HCT116 (cell line): ENCODE measurements around the gene FGFR1OP2. TPM values are rescaled to one million over a fixed set of nuclear protein-coding genes. Genes with fewer than 3 reads are reported as not detected.

Experiments used
- ATAC-seq: fragments of 200-7000 bp; cut with Tn5 transposase; 2 replicates; pipeline ENCODE4 v1.9.1; 2020; ENCODE audit warnings: mild to moderate bottlenecking, moderate library complexity
- BruUV-seq: library from RNA; stranded (reverse); fragments of 400-500 nt; replicated peaks from 2 replicates; lab custom pipeline; 2021; lab: Mats Ljungman, UMichigan
- CTCF ChIA-PET: fragments of 300-600 bp; sonication (Branson Sonifier 250); formaldehyde crosslinking; loops from one replicate; lab custom pipeline; 2021; ENCODE audit warnings: antibody characterized with exemption; lab: Charles Lee
- POLR2A ChIA-PET: fragments of 300-600, 350-600 bp; sonication (Branson Sonifier 250); formaldehyde crosslinking; loops from one replicate; lab custom pipeline; 2021; ENCODE audit warnings: antibody characterized with exemption; lab: Charles Lee
- RAD21 ChIA-PET, 2 experiments: fragments of 300-600 bp; sonication (Branson Sonifier 250); formaldehyde crosslinking; loops; one replicate each; lab custom pipeline; 2023; ENCODE audit warnings: low total read pairs in 2 of 2; ENCODE audit not compliant: uncharacterized antibody in 2 of 2, unreplicated experiment in 2 of 2, low non-redundant PET in 1 of 2; lab: Charles Lee
- DNase-seq: peaks from one replicate; pipeline ENCODE4 v3.0.0-alpha.2; 2010; ENCODE audit warnings: low read depth, low spot score
- H2AFZ ChIP-seq: fragments of 200-600 bp; shearing (Covaris generic), sonication (generic); 2 replicates; pipeline ENCODE4 v1.6.1; 2017; ENCODE audit warnings: low read depth, mixed run types, mixed read lengths, antibody characterized with exemption, low read length; ENCODE audit not compliant: poor library complexity, severe bottlenecking
- H3K27ac ChIP-seq: 2 replicates; pipeline ENCODE4 v1.5.1; 2012; ENCODE audit warnings: low read depth, low read length
- H3K27me3 ChIP-seq: fragments of 200-600 bp; sonication (generic); 2 replicates; pipeline ENCODE4 v1.6.1; 2016; ENCODE audit warnings: mixed run types, low read length, mixed read lengths; ENCODE audit not compliant: insufficient read depth
- H3K36me3 ChIP-seq, 2 experiments: fragments of 200-500 bp in 1 of 2; fragments of 200-600 bp in 1 of 2; sonication (Bioruptor generic) in 1 of 2; sonication (generic) in 1 of 2; 2 replicates each; pipeline versions ENCODE4 v1.5.1 to v1.6.1; 2014 to 2016; ENCODE audit warnings: low read length in 2 of 2, inconsistent platforms in 1 of 2, mixed read lengths in 1 of 2, mixed run types in 1 of 2; ENCODE audit not compliant: insufficient read depth in 2 of 2, control insufficient read depth in 1 of 2
- H3K4me1 ChIP-seq, 2 experiments: fragments of 200-600 bp in 1 of 2; sonication (generic) in 1 of 2; 2 replicates each; pipeline versions ENCODE4 v1.5.1 to v1.6.1; 2012 to 2017; ENCODE audit warnings: low read length in 2 of 2, inconsistent platforms in 1 of 2, mild to moderate bottlenecking in 1 of 2, mixed read lengths in 1 of 2, mixed run types in 1 of 2, moderate library complexity in 1 of 2; ENCODE audit not compliant: insufficient read depth in 2 of 2, control insufficient read depth in 1 of 2
- H3K4me2 ChIP-seq: fragments of 200-600 bp; sonication (generic); 2 replicates; pipeline ENCODE4 v1.6.1; 2017; ENCODE audit warnings: mixed run types, low read length, mixed read lengths
- H3K4me3 ChIP-seq, 2 experiments: fragments of 200-600 bp in 1 of 2; sonication (generic) in 1 of 2; replicated peaks in 1 of 2; 2 replicates each; pipeline ENCODE4 v1.5.1; 2011 to 2016; ENCODE audit warnings: low read length in 2 of 2, control low read depth in 1 of 2, low read depth in 1 of 2, mild to moderate bottlenecking in 1 of 2, mixed read lengths in 1 of 2, mixed run types in 1 of 2
- H3K79me2 ChIP-seq: fragments of 200-600 bp; sonication (generic); 2 replicates; pipeline ENCODE4 v1.6.1; 2017; ENCODE audit warnings: mild to moderate bottlenecking, mixed run types, low read length, moderate library complexity, mixed read lengths; ENCODE audit not compliant: insufficient read depth
- H3K9ac ChIP-seq: fragments of 200-600 bp; sonication (generic); 2 replicates; pipeline ENCODE4 v1.6.1; 2016; ENCODE audit warnings: low read length, mixed read lengths
- H3K9me2 ChIP-seq: fragments of 200-600 bp; sonication (generic), shearing (Covaris generic); 2 replicates; pipeline ENCODE4 v1.6.1; 2017; ENCODE audit warnings: mixed run types, mild to moderate bottlenecking, moderate library complexity; ENCODE audit not compliant: insufficient read depth
- H3K9me3 ChIP-seq, 2 experiments: fragments of 200-500 bp in 1 of 2; fragments of 200-600 bp in 1 of 2; sonication (Bioruptor generic) in 1 of 2; sonication (generic) in 1 of 2; 2 replicates each; pipeline ENCODE4 v1.6.1; 2014 to 2017; ENCODE audit warnings: low read length in 2 of 2, mixed read lengths in 2 of 2, inconsistent platforms in 1 of 2, low read depth in 1 of 2, mild to moderate bottlenecking in 1 of 2, mixed run types in 1 of 2, moderate library complexity in 1 of 2; ENCODE audit not compliant: control insufficient read depth in 1 of 2, insufficient read depth in 1 of 2
- H4K20me1 ChIP-seq: fragments of 200-600 bp; sonication (generic), shearing (Covaris generic); 2 replicates; pipeline ENCODE4 v1.6.1; 2017; ENCODE audit warnings: mixed run types, mild to moderate bottlenecking, moderate library complexity; ENCODE audit not compliant: insufficient read depth
- CBX3 ChIP-seq: IDR thresholded peaks from 2 replicates; pipeline ENCODE4 v1.6.1; 2012; ENCODE audit warnings: low read depth
- EGR1 ChIP-seq: IDR thresholded peaks from 2 replicates; pipeline ENCODE4 v1.6.1; 2012; ENCODE audit warnings: low read depth
- ELF1 ChIP-seq: IDR thresholded peaks from 2 replicates; pipeline ENCODE4 v1.6.1; 2012; ENCODE audit warnings: low read depth, borderline replicate concordance
- EZH2 ChIP-seq: fragments of 200-600 bp; sonication (generic); IDR thresholded peaks from 2 replicates; pipeline ENCODE4 v1.6.1; 2017; ENCODE audit warnings: antibody characterized with exemption, mixed run types
- EZH2phosphoT487 ChIP-seq: fragments of 200-600 bp; IDR thresholded peaks from 2 replicates; pipeline ENCODE4 v1.6.1; 2018; ENCODE audit warnings: antibody characterized with exemption, borderline replicate concordance
- FOSL1 ChIP-seq: IDR thresholded peaks from 2 replicates; pipeline ENCODE4 v1.6.1; 2012; ENCODE audit warnings: low read depth
- POLR2A ChIP-seq: IDR thresholded peaks from 2 replicates; pipeline ENCODE4 v1.7.0; 2011; ENCODE audit warnings: borderline replicate concordance; ENCODE audit not compliant: insufficient read depth, insufficient read length; ENCODE audit errors: extremely low read depth
- RAD21 ChIP-seq: IDR thresholded peaks from 2 replicates; pipeline ENCODE4 v1.6.1; 2012; ENCODE audit warnings: low read depth, mild to moderate bottlenecking
- SIN3A ChIP-seq: IDR thresholded peaks from 2 replicates; pipeline ENCODE4 v1.6.1; 2012; ENCODE audit warnings: low read depth
- SRF ChIP-seq: IDR thresholded peaks from 2 replicates; pipeline ENCODE4 v1.6.1; 2012; ENCODE audit warnings: low read depth
- YY1 ChIP-seq: IDR thresholded peaks from 2 replicates; pipeline ENCODE4 v1.6.1; 2011; ENCODE audit warnings: low read length, low read depth, moderate library complexity, mild to moderate bottlenecking; ENCODE audit not compliant: insufficient replicate concordance; ENCODE audit errors: extremely low read depth
- ZNF274 ChIP-seq: fragments of 200-500 bp; sonication (Bioruptor generic); IDR thresholded peaks from 2 replicates; pipeline ENCODE4 v1.6.1; 2014; ENCODE audit warnings: mild to moderate bottlenecking, low read depth, low read length, inconsistent platforms
- intact Hi-C: fragments of 100-400 bp; cut with micrococcal nuclease; formaldehyde crosslinking; loops from 2 replicates; pipeline ENCODE4 v1.10.0; 2022
- total RNA-seq: library from RNA; stranded (reverse); gene quantifications from one replicate; pipeline ENCODE4 v1.2.1, GENCODE V29; 2021; ENCODE audit not compliant: unreplicated experiment
- TF ChIP-seq, protein P1 (sequence below): IDR thresholded peaks from 2 replicates; pipeline ENCODE4 v1.6.1; 2012; ENCODE audit warnings: low read depth
- TF ChIP-seq, protein P2 (sequence below): IDR thresholded peaks from 2 replicates; pipeline ENCODE4 v1.6.1; 2011; ENCODE audit warnings: mild to moderate bottlenecking, low read length, moderate library complexity; ENCODE audit not compliant: insufficient replicate concordance; ENCODE audit errors: extremely low read depth
- TF ChIP-seq, protein P3 (sequence below): IDR thresholded peaks from 2 replicates; pipeline ENCODE4 v1.6.1; 2012

Gene FGFR1OP2
- total RNA-seq, 1 experiment from 2014 or later, result 29.6 TPM

DNA sequence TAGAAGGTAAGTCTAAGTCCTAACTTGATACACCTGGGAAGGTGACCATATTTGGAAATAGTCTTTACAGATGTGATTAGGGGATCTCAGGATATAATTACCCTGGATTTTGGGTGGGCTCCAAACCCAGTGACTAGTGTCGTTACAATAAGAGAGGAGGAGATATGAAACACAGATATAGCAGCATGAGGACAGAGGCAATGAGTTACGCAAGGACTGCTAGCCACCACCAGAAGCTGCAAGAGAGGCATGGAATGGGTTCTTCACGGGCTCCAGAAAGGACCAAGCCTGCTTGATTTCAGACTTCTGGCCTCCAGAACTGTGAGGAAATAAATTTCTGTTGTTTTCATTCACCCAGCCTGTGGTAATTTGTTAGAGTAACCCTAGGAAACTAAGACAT, 28.6 kb downstream of the FGFR1OP2 start:
- RAD21 ChIA-PET, result no interaction called here
- Histone ChIP-seq H4K20me1 (no peaks in the 10 kb centered on the region; the same call in 1 of the 2 replicates), H3K79me2 (no peaks in the 10 kb centered on the region), H3K4me3 (no peak overlapping the region), H3K36me3 (peaks cover 6 to 10% of the 10 kb centered on the region in 2 experiments; a peak in 2 of 4 replicates), H3K27ac (no peak overlapping the region), H3K4me1 (no peaks in the 10 kb centered on the region), H3K9me2 (no peaks in the 10 kb centered on the region), H3K9me3 (no peaks in the 10 kb centered on the region), H3K4me2 (no peak overlapping the region), H3K27me3 (no peaks in the 10 kb centered on the region), H2AFZ (no peak overlapping the region), H3K9ac (no peak overlapping the region)
- no TSS peak for BruUV-seq
- POLR2A ChIA-PET, result no interaction called here
- intact Hi-C loops, result loop anchor here (5.0 kb wide), 1 partner anchor 60 kb away; no protein-coding TSS in a partner anchor
- no peak for DNase-seq
- CTCF ChIA-PET, result no interaction called here
- ATAC-seq, result no peak
- TF ChIP-seq EGR1 (no peak), EZH2phosphoT487 (no peak)
- TF ChIP-seq, all 23 proteins: peak for 0

DNA sequence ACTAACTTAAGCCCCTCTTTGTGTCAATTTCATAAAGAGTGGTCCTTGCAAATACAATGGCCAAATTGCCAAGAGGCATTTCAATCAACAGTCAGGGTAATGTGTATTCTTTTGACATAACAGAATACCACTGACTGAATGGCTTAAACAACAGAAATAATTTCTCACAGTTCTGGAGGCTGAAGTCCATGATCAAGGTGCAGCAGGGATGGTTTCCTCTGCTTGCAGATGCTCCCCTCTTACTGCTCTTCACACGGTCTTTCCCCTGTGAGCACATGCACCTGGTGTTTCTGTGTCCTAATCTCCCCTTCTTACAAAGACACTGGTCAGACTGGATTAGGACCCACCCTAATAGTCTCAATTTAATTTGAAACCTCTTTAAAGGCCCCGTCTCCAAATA, 31.9 kb downstream of the FGFR1OP2 start:
- Histone ChIP-seq H3K4me2 (no peak overlapping the region), H3K9me3 (no peaks in the 10 kb centered on the region), H3K9me2 (no peaks in the 10 kb centered on the region), H3K4me1 (no peaks in the 10 kb centered on the region)
- DNase-seq (no peak), ATAC-seq (no peak)
- POLR2A ChIA-PET, result no interaction called here
- no peak for TF ChIP-seq SRF
- TF ChIP-seq CBX3, result no peak
- no peak for TF ChIP-seq POLR2A
- TF ChIP-seq, protein P1, sequence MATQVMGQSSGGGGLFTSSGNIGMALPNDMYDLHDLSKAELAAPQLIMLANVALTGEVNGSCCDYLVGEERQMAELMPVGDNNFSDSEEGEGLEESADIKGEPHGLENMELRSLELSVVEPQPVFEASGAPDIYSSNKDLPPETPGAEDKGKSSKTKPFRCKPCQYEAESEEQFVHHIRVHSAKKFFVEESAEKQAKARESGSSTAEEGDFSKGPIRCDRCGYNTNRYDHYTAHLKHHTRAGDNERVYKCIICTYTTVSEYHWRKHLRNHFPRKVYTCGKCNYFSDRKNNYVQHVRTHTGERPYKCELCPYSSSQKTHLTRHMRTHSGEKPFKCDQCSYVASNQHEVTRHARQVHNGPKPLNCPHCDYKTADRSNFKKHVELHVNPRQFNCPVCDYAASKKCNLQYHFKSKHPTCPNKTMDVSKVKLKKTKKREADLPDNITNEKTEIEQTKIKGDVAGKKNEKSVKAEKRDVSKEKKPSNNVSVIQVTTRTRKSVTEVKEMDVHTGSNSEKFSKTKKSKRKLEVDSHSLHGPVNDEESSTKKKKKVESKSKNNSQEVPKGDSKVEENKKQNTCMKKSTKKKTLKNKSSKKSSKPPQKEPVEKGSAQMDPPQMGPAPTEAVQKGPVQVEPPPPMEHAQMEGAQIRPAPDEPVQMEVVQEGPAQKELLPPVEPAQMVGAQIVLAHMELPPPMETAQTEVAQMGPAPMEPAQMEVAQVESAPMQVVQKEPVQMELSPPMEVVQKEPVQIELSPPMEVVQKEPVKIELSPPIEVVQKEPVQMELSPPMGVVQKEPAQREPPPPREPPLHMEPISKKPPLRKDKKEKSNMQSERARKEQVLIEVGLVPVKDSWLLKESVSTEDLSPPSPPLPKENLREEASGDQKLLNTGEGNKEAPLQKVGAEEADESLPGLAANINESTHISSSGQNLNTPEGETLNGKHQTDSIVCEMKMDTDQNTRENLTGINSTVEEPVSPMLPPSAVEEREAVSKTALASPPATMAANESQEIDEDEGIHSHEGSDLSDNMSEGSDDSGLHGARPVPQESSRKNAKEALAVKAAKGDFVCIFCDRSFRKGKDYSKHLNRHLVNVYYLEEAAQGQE, result no peak
- no peak for TF ChIP-seq EZH2phosphoT487
- TF ChIP-seq YY1, result no peak
- no peak for TF ChIP-seq ZNF274
- no peak for TF ChIP-seq SIN3A
- TF ChIP-seq FOSL1, result no peak
- TF ChIP-seq, protein P2, sequence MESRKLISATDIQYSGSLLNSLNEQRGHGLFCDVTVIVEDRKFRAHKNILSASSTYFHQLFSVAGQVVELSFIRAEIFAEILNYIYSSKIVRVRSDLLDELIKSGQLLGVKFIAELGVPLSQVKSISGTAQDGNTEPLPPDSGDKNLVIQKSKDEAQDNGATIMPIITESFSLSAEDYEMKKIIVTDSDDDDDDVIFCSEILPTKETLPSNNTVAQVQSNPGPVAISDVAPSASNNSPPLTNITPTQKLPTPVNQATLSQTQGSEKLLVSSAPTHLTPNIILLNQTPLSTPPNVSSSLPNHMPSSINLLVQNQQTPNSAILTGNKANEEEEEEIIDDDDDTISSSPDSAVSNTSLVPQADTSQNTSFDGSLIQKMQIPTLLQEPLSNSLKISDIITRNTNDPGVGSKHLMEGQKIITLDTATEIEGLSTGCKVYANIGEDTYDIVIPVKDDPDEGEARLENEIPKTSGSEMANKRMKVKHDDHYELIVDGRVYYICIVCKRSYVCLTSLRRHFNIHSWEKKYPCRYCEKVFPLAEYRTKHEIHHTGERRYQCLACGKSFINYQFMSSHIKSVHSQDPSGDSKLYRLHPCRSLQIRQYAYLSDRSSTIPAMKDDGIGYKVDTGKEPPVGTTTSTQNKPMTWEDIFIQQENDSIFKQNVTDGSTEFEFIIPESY, result no peak
- TF ChIP-seq ELF1, result no peak
- TF ChIP-seq, protein P3, sequence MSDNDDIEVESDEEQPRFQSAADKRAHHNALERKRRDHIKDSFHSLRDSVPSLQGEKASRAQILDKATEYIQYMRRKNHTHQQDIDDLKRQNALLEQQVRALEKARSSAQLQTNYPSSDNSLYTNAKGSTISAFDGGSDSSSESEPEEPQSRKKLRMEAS, result no peak
- no peak for TF ChIP-seq RAD21
- TF ChIP-seq EZH2, result no peak
- TF ChIP-seq, all 23 proteins: peak for 0
- RAD21 ChIA-PET, result no interaction called here
- Histone ChIP-seq H3K9ac (no peak overlapping the region), H3K79me2 (no peaks in the 10 kb centered on the region), H3K4me3 (no peak overlapping the region), H3K36me3 (peaks cover 0 to 2% of the 10 kb centered on the region in 2 experiments; a peak in 2 of 4 replicates), H4K20me1 (no peaks in the 10 kb centered on the region), H3K27me3 (no peaks in the 10 kb centered on the region), H3K27ac (no peak overlapping the region), H2AFZ (no peak overlapping the region)
- BruUV-seq, result no TSS peak
- intact Hi-C loops, result no loop called here
- CTCF ChIA-PET, result no interaction called here
